SK-N-SH (cell line): Measurements from ENCODE around the gene PECR. TPM values are rescaled to one million over a fixed set of nuclear protein-coding genes. Genes with fewer than 3 reads are reported as not detected.
A peak's percentile ranks its signal among the peaks of the same experiment; 100 is the strongest.

ENCODE experiments used
- EP300 ChIP-seq, 2 experiments: IDR thresholded peaks; 2 replicates each; pipeline versions ENCODE4 v1.4.0 to v1.6.1; 2012; ENCODE audit warnings: borderline replicate concordance in 1 of 2, low read depth in 1 of 2, low read length in 1 of 2
- FOSL2 ChIP-seq: IDR thresholded peaks from 2 replicates; pipeline ENCODE4 v1.4.0; 2012; ENCODE audit warnings: low read depth, mild to moderate bottlenecking, moderate library complexity, borderline replicate concordance
- GABPA ChIP-seq: IDR thresholded peaks from 2 replicates; pipeline ENCODE4 v1.4.0; 2012; ENCODE audit warnings: low read depth, mild to moderate bottlenecking
- GATA2 ChIP-seq: sonication (generic); formaldehyde crosslinking; IDR thresholded peaks from 2 replicates; pipeline ENCODE4 v1.5.0; 2020; ENCODE audit warnings: mild to moderate bottlenecking, missing genetic modification reagents
- JUND ChIP-seq: IDR thresholded peaks from 2 replicates; pipeline ENCODE4 v1.4.0; 2012
- MEF2A ChIP-seq: IDR thresholded peaks from 2 replicates; pipeline ENCODE4 v1.4.0; 2012; ENCODE audit warnings: low read depth, borderline replicate concordance
- NFIC ChIP-seq: IDR thresholded peaks from 2 replicates; pipeline ENCODE4 v1.4.0; 2012; ENCODE audit warnings: borderline replicate concordance
- POLR2AphosphoS5 ChIP-seq: IDR thresholded peaks from 2 replicates; pipeline ENCODE4 v1.6.1; 2012; ENCODE audit warnings: low read depth, low read length
- RCOR1 ChIP-seq: fragments of 150-350 bp; IDR thresholded peaks from 2 replicates; pipeline ENCODE4 v1.6.1; 2017; ENCODE audit warnings: antibody characterized with exemption, low read length
- RFX5 ChIP-seq: IDR thresholded peaks from 2 replicates; pipeline ENCODE4 v1.6.1; 2012; ENCODE audit warnings: mild to moderate bottlenecking, improper control_type of control experiment, low read length
- SIN3A ChIP-seq: IDR thresholded peaks from 2 replicates; pipeline ENCODE4 v1.6.1; 2012; ENCODE audit warnings: low read depth, mild to moderate bottlenecking, low read length, moderate library complexity, borderline replicate concordance
- TCF12 ChIP-seq: IDR thresholded peaks from 2 replicates; pipeline ENCODE4 v1.4.0; 2012
- TEAD4 ChIP-seq: IDR thresholded peaks from 2 replicates; pipeline ENCODE4 v1.4.0; 2012; ENCODE audit warnings: mild to moderate bottlenecking, borderline replicate concordance; ENCODE audit not compliant: insufficient read depth
- polyA plus RNA-seq, 3 experiments: library from polyadenylated mRNA; depleted of rRNA; stranded (reverse); fragments of >200 nt; gene quantifications; 2 replicates each; pipeline ENCODE4 v1.2.3, GENCODE V29; 2012
- TF ChIP-seq, protein P1 (sequence below): IDR thresholded peaks from 2 replicates; pipeline ENCODE4; 2012
- TF ChIP-seq, protein P2 (sequence below): fragments of 150-350 bp; IDR thresholded peaks from 2 replicates; pipeline ENCODE4 v1.6.1; 2017; ENCODE audit warnings: antibody characterized with exemption, low read length, low read depth, borderline replicate concordance
- TF ChIP-seq, protein P3 (sequence below): fragments of 150-350 bp; IDR thresholded peaks from 2 replicates; pipeline ENCODE4 v1.6.1; 2016; ENCODE audit warnings: mild to moderate bottlenecking, low read depth, low read length
- TF ChIP-seq, protein P4 (sequence below): fragments of 200-600 bp; sonication (generic); IDR thresholded peaks from 2 replicates; pipeline ENCODE4 v1.6.1; 2017; ENCODE audit warnings: antibody characterized with exemption, mild to moderate bottlenecking, moderate library complexity

The PECR gene
- polyA plus RNA-seq, 1 of the 3 experiments (the other 2 are of a cell fraction), result 18.6 TPM

DNA sequence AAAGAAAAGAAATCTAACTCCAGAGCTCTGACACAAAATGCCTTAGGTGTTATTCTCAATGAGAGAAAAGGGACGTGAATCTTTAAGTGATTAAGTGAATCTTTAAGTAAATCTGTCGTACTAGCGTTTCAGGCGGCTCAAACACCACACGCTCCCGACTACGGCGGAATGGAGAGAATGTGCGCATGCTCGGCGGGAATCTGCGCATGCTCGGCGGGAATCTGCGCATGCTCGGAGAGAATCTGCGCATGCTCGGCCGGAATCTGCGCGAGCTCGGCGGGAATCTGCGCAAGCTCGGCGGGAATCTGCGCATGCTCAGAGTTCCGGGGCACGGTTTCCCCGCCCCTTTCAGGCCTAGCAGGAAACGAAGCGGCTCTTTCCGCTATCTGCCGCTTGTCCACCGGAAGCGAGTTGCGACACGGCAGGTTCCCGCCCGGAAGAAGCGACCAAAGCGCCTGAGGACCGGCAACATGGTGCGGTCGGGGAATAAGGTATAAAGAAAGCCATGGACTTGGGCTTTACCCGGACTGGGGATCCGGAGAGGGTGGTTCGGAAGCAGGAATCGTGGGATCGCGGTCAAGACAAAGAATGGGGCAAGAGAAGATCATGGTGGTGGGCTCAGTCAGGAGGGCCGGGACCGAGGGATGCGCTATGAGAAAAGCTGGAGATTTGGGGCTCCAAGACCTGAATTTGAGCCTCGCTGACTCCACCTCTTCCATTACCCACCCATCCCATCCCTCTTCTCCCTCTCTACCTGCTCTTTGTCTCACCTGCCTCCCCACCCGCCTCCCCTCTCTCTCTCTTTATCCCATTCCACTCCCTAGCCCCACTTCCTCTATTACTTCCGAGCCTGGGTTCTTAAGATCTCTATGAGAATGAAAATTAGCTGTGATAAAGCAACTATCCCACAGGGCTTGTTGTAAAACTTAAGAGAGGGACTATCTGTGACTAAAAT, 27.6 kb upstream of the PECR start, which contains the start of gene XRCC5 (continued):
- no peak for TF ChIP-seq GATA2
- TF ChIP-seq, protein P1, sequence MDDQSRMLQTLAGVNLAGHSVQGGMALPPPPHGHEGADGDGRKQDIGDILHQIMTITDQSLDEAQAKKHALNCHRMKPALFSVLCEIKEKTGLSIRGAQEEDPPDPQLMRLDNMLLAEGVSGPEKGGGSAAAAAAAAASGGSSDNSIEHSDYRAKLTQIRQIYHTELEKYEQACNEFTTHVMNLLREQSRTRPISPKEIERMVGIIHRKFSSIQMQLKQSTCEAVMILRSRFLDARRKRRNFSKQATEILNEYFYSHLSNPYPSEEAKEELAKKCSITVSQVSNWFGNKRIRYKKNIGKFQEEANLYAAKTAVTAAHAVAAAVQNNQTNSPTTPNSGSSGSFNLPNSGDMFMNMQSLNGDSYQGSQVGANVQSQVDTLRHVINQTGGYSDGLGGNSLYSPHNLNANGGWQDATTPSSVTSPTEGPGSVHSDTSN, result no peak
- TF ChIP-seq, protein P2, sequence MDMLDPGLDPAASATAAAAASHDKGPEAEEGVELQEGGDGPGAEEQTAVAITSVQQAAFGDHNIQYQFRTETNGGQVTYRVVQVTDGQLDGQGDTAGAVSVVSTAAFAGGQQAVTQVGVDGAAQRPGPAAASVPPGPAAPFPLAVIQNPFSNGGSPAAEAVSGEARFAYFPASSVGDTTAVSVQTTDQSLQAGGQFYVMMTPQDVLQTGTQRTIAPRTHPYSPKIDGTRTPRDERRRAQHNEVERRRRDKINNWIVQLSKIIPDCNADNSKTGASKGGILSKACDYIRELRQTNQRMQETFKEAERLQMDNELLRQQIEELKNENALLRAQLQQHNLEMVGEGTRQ, result no peak
- TF ChIP-seq TEAD4, result no peak
- TF ChIP-seq JUND, result no peak
- no peak for TF ChIP-seq RFX5
- TF ChIP-seq, protein P3, sequence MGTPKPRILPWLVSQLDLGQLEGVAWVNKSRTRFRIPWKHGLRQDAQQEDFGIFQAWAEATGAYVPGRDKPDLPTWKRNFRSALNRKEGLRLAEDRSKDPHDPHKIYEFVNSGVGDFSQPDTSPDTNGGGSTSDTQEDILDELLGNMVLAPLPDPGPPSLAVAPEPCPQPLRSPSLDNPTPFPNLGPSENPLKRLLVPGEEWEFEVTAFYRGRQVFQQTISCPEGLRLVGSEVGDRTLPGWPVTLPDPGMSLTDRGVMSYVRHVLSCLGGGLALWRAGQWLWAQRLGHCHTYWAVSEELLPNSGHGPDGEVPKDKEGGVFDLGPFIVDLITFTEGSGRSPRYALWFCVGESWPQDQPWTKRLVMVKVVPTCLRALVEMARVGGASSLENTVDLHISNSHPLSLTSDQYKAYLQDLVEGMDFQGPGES, result no peak
- TF ChIP-seq SIN3A, result peak; percentile 81
- no peak for TF ChIP-seq TCF12
- TF ChIP-seq RCOR1, result no peak
- TF ChIP-seq EP300 (IDR thresholded peaks at IDR 0.05; ENCODE audit: borderline replicate concordance in 1 of 2, low read depth in 1 of 2, low read length in 1 of 2), result peak in 1 of 2 experiments; percentile 39; a peak in 1 of 4 replicates
- no peak for TF ChIP-seq MEF2A
- peak; percentile 94 for TF ChIP-seq POLR2AphosphoS5
- TF ChIP-seq, protein P4, sequence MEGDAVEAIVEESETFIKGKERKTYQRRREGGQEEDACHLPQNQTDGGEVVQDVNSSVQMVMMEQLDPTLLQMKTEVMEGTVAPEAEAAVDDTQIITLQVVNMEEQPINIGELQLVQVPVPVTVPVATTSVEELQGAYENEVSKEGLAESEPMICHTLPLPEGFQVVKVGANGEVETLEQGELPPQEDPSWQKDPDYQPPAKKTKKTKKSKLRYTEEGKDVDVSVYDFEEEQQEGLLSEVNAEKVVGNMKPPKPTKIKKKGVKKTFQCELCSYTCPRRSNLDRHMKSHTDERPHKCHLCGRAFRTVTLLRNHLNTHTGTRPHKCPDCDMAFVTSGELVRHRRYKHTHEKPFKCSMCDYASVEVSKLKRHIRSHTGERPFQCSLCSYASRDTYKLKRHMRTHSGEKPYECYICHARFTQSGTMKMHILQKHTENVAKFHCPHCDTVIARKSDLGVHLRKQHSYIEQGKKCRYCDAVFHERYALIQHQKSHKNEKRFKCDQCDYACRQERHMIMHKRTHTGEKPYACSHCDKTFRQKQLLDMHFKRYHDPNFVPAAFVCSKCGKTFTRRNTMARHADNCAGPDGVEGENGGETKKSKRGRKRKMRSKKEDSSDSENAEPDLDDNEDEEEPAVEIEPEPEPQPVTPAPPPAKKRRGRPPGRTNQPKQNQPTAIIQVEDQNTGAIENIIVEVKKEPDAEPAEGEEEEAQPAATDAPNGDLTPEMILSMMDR, result no peak
- TF ChIP-seq NFIC, result no peak
- TF ChIP-seq GABPA, result peak; percentile 94
- TF ChIP-seq FOSL2, result no peak
